Measurements from ENCODE around the gene ACVR1. TPM values are rescaled to one million over a fixed set of nuclear protein-coding genes. Genes with fewer than 3 reads are reported as not detected.

The ACVR1 gene
- total and polyA plus RNA-seq, 2 donors: 3.0 to 8.0 TPM

DNA sequence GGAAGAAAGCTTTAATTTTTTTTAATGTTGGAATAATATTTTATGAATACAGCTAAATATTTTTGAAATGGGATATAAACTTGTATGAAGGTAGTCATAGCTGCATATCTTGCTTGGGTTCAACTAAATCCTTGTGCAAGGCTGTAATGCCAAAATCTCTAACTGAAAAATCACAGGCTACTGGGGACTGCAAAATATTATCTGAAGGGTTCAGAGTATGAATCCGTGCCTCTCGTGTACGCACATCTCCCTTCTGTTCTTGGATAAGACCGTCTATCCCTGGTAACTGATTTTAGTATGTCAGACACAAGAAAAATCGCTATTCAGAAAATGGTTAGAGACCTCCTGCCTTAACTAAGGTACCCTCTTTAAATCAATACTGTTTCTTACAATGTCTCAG, 71.8 kb downstream of the ACVR1 start:
- H3K36me3 ChIP-seq (ENCODE audit: control insufficient read depth in 2 of 2, insufficient read depth in 2 of 2, low read length in 1 of 2): no peaks in the 10 kb centered on the region
- no peak overlapping the region for H3K27ac ChIP-seq (ENCODE audit: low read depth in 1 of 2, low read length in 1 of 2)
- H3K4me1 ChIP-seq (ENCODE audit: control insufficient read depth in 2 of 2, insufficient read depth in 2 of 2, low read length in 2 of 2): no peaks in the 10 kb centered on the region
- H3K27me3 ChIP-seq (ENCODE audit: control insufficient read depth in 2 of 2, insufficient read depth in 1 of 2, low read length in 1 of 2): no peaks in the 10 kb centered on the region
- no peak for DNase-seq (ENCODE audit: low read depth in 6 of 9, low spot score in 9 of 9)
- no peaks in the 10 kb centered on the region for H3K9me3 ChIP-seq (ENCODE audit: control insufficient read depth in 2 of 2, insufficient read depth in 1 of 2, low read length in 1 of 2)
- no peak overlapping the region for H3K4me3 ChIP-seq (ENCODE audit: low read length in 2 of 2)
- 98% methylated on average over 5 of the region's 5 CpGs for WGBS

DNA sequence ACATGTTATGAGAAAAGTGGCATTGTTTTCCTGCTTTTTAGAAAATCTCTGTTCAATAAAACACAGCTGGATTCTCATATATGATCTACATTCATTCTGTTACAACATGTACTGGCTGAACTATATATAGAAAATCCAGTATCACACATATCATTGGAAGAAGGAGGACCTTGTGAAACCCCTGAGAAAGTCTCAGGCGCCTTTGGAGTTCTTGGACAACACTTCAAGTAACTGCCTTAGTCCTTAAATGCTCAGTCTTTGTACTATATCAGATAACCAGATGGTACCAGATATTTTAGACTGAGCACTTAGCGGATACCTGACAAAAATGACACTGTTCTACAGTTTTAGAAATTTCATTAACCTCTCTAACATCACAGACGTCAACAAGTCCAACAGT, 72.2 kb downstream of the ACVR1 start:
- 99% methylated on average over 3 of the region's 3 CpGs for WGBS
- H3K27me3 ChIP-seq (ENCODE audit: control insufficient read depth in 2 of 2, insufficient read depth in 1 of 2, low read length in 1 of 2): no peaks in the 10 kb centered on the region
- H3K9me3 ChIP-seq (ENCODE audit: control insufficient read depth in 2 of 2, insufficient read depth in 1 of 2, low read length in 1 of 2): no peaks in the 10 kb centered on the region
- H3K4me1 ChIP-seq (ENCODE audit: control insufficient read depth in 2 of 2, insufficient read depth in 2 of 2, low read length in 2 of 2): no peaks in the 10 kb centered on the region
- H3K27ac ChIP-seq (ENCODE audit: low read depth in 1 of 2, low read length in 1 of 2): no peak overlapping the region
- no peak overlapping the region for H3K4me3 ChIP-seq (ENCODE audit: low read length in 2 of 2)
- no peak for DNase-seq (ENCODE audit: low read depth in 6 of 9, low spot score in 9 of 9)
- H3K36me3 ChIP-seq (ENCODE audit: control insufficient read depth in 2 of 2, insufficient read depth in 2 of 2, low read length in 1 of 2): no peaks in the 10 kb centered on the region

DNA sequence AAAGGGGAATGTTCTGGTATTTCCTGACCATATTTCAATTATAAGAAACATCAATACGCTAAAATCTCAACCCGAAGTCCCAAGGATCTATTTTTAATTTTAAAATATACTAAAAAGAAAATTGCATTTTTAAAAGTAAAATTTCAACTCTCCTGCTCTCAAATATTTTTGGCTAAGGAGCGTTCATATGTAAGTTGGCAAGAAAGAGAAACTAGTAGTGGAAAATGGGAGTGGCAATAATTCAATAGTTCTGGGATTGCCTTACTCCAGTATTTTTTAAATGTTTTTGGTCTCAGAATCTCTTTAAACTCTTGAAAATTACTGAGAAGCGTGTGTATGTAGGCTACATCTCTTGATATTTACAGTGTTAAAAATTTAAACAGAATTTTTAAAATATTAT, 72.7 kb downstream of the ACVR1 start:
- Histone ChIP-seq H3K4me3 (ENCODE audit: low read length in 2 of 2) (no peak overlapping the region), H3K36me3 (ENCODE audit: control insufficient read depth in 2 of 2, insufficient read depth in 2 of 2, low read length in 1 of 2) (no peaks in the 10 kb centered on the region), H3K27me3 (ENCODE audit: control insufficient read depth in 2 of 2, insufficient read depth in 1 of 2, low read length in 1 of 2) (no peaks in the 10 kb centered on the region), H3K4me1 (ENCODE audit: control insufficient read depth in 2 of 2, insufficient read depth in 2 of 2, low read length in 2 of 2) (no peaks in the 10 kb centered on the region), H3K27ac (ENCODE audit: low read depth in 1 of 2, low read length in 1 of 2) (no peak overlapping the region), H3K9me3 (ENCODE audit: control insufficient read depth in 2 of 2, insufficient read depth in 1 of 2, low read length in 1 of 2) (no peaks in the 10 kb centered on the region)
- 96% methylated on average over 4 of the region's 4 CpGs for WGBS
- no peak for DNase-seq (ENCODE audit: low read depth in 6 of 9, low spot score in 9 of 9)

DNA sequence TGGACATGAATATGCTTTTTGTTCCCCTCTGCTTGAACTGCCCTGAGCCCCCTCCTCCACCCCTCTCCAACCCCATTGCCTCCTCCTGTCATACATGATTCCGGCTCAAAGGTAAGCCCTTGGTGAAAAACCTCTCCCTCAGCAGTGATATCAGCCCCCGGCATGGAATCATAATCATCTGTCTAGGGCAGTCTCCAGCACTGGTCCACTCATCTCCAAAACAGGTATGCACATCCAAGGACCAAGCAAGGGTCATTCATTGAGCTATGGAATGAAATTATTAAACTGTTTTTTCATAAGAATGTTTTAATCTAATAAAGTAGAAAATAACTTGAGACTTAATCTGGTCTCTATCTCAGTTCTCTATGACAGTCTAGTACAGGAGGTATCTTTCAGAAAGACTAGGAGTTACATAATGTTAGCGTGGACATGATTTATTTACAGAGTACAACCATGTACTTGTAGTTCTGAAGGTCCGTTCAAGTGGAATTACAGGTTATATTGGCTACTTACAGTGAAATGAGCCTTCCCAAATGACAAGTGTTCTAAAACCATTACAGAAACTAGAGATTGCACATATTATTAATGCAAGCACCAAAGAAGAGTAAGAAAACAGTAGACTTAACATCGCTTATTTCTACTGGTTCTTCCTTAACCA, 75.2 kb downstream of the ACVR1 start:
- no peaks in the 10 kb centered on the region for H3K27me3 ChIP-seq (ENCODE audit: control insufficient read depth in 2 of 2, insufficient read depth in 1 of 2, low read length in 1 of 2)
- no peaks in the 10 kb centered on the region for H3K36me3 ChIP-seq (ENCODE audit: control insufficient read depth in 2 of 2, insufficient read depth in 2 of 2, low read length in 1 of 2)
- no peaks in the 10 kb centered on the region for H3K4me1 ChIP-seq (ENCODE audit: control insufficient read depth in 2 of 2, insufficient read depth in 2 of 2, low read length in 2 of 2)
- no peak overlapping the region for H3K4me3 ChIP-seq (ENCODE audit: low read length in 2 of 2)
- H3K27ac ChIP-seq (ENCODE audit: low read depth in 1 of 2, low read length in 1 of 2): no peak overlapping the region
- WGBS: 97% methylated on average over 5 of the region's 5 CpGs
- DNase-seq (ENCODE audit: low read depth in 6 of 9, low spot score in 9 of 9): no peak
- no peaks in the 10 kb centered on the region for H3K9me3 ChIP-seq (ENCODE audit: control insufficient read depth in 2 of 2, insufficient read depth in 1 of 2, low read length in 1 of 2)

DNA sequence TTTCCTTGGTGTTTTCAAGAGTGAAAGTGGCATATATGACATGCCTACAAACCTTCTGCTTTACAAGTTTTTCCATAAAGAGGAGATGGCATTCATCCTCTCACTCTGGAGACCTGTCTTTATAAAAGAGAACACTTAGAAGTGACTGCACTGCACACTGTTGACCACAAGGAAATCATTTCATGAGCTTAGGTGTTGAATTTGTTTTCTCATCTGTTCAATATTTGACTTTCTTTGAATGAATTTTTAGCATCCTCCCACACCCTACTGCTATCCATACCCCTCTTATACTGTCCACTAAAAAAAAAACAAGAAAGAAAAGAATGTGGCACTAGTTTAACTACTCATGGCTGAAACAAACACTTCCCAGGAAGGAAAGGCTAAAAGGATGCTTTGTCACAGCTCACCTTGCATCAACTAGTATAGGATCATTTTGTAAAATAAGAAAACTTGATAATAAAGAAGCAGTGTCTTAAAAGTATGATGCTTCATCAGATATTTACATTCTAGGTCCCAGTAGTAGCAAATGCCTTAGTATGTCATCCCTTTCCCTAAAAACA, 83.0 kb downstream of the ACVR1 start:
- H3K27ac ChIP-seq (ENCODE audit: low read depth in 1 of 2, low read length in 1 of 2): no peak overlapping the region
- DNase-seq (ENCODE audit: low read depth in 6 of 9, low spot score in 9 of 9): no peak
- no peaks in the 10 kb centered on the region for H3K9me3 ChIP-seq (ENCODE audit: control insufficient read depth in 2 of 2, insufficient read depth in 1 of 2, low read length in 1 of 2)
- no peaks in the 10 kb centered on the region for H3K36me3 ChIP-seq (ENCODE audit: control insufficient read depth in 2 of 2, insufficient read depth in 2 of 2, low read length in 1 of 2)
- H3K4me1 ChIP-seq (ENCODE audit: control insufficient read depth in 2 of 2, insufficient read depth in 2 of 2, low read length in 2 of 2): peaks cover 0 to 4% of the 10 kb centered on the region in 2 donors
- H3K4me3 ChIP-seq (ENCODE audit: low read length in 2 of 2): no peak overlapping the region
- H3K27me3 ChIP-seq (ENCODE audit: control insufficient read depth in 2 of 2, insufficient read depth in 1 of 2, low read length in 1 of 2): no peaks in the 10 kb centered on the region

DNA sequence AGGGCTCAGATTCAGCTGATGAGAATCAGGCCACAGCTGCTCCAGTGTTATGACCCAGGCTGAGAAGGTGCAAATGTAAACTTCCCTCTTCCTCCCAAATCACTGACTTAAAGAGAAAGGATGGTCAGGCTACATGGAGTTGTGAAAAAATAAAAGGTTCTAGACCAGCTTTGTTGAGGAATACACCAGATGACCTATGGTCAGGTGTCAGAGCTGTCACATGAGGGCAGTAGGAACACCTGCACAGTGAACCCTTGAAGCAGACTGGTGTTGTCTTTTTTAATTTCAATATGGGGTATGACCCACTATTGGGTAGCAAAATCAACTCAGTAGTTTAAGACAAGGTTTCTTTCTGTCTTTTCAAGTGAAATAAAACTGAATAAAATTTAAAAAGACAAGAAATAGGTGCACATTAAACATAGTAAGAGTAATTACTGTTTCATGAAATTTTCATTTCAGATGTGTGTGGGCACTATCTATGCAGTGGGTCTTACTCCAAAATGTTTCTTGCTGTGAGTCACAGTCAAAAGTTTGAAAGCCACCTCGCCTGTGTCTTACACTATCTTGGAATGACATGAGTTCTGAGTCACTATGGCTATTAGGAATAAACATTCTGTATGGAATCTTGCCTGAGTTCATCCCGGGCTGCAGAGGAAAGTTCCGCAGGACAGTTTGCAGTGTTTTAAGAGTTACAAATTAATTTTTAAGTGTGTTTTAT, 83.6 kb downstream of the ACVR1 start:
- Histone ChIP-seq H3K27ac (ENCODE audit: low read depth in 1 of 2, low read length in 1 of 2) (no peak overlapping the region), H3K27me3 (ENCODE audit: control insufficient read depth in 2 of 2, insufficient read depth in 1 of 2, low read length in 1 of 2) (no peaks in the 10 kb centered on the region), H3K4me3 (ENCODE audit: low read length in 2 of 2) (no peak overlapping the region), H3K4me1 (ENCODE audit: control insufficient read depth in 2 of 2, insufficient read depth in 2 of 2, low read length in 2 of 2) (peaks cover 0 to 4% of the 10 kb centered on the region in 2 donors), H3K9me3 (ENCODE audit: control insufficient read depth in 2 of 2, insufficient read depth in 1 of 2, low read length in 1 of 2) (no peaks in the 10 kb centered on the region), H3K36me3 (ENCODE audit: control insufficient read depth in 2 of 2, insufficient read depth in 2 of 2, low read length in 1 of 2) (no peaks in the 10 kb centered on the region)
- WGBS: 96% methylated on average over 3 of the region's 3 CpGs
- DNase-seq (ENCODE audit: low read depth in 6 of 9, low spot score in 9 of 9): no peak

DNA sequence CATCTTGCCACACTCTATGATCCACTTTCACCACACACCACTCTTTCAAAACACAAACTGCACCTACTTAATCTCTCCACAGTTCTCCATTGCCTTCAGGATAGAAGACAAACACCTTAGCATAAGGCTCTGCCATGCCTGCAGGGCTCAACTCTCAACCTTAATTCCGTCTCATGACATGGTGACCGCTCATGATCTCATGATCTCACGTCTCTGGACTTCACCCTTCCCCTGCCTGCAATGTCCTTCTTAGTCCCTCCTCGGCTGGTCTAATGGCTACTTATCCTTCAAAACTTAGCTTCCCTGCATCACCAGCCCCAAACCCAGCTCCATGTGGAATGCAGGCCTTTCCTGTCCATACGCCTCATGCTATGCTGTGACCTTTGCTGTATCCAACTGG, 85.3 kb downstream of the ACVR1 start:
- H3K4me1 ChIP-seq (ENCODE audit: control insufficient read depth in 2 of 2, insufficient read depth in 2 of 2, low read length in 2 of 2): peaks cover 0 to 4% of the 10 kb centered on the region in 2 donors
- no peak for DNase-seq (ENCODE audit: low read depth in 6 of 9, low spot score in 9 of 9)
- H3K4me3 ChIP-seq (ENCODE audit: low read length in 2 of 2): no peak overlapping the region
- 97% methylated on average over 5 of the region's 5 CpGs for WGBS
- H3K36me3 ChIP-seq (ENCODE audit: control insufficient read depth in 2 of 2, insufficient read depth in 2 of 2, low read length in 1 of 2): no peaks in the 10 kb centered on the region
- no peak overlapping the region for H3K27ac ChIP-seq (ENCODE audit: low read depth in 1 of 2, low read length in 1 of 2)
- H3K27me3 ChIP-seq (ENCODE audit: control insufficient read depth in 2 of 2, insufficient read depth in 1 of 2, low read length in 1 of 2): no peaks in the 10 kb centered on the region
- no peaks in the 10 kb centered on the region for H3K9me3 ChIP-seq (ENCODE audit: control insufficient read depth in 2 of 2, insufficient read depth in 1 of 2, low read length in 1 of 2)

DNA sequence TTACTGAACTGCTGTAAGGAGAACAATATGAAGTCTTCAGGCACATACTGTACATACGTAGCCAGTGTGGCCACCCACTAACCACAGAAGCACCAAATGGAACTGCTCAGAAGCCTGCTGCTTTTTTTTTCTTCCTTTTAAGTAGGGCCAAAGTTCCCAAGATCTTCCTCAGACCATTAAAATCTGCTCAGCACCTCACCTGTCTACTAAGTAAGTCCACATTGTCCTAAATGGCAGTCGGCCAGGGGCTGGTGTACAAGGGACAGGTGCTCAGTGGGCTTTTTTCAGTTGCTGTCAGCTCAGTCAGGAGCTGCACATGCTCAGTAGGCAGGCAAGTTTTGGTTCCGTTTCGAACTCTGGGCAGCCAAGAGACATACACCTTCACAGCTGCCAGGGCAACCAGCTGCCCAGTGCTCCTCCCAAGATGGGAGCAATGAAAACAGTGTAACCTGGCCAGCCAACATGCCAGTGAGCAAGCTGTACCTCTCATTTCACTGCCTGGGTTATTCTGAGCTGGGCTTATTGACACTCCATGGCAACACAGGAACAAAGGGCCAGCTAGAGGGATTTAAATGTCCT, 86.1 kb downstream of the ACVR1 start:
- no peaks in the 10 kb centered on the region for H3K27me3 ChIP-seq (ENCODE audit: control insufficient read depth in 2 of 2, insufficient read depth in 1 of 2, low read length in 1 of 2)
- no peaks in the 10 kb centered on the region for H3K36me3 ChIP-seq (ENCODE audit: control insufficient read depth in 2 of 2, insufficient read depth in 2 of 2, low read length in 1 of 2)
- peaks cover 0 to 4% of the 10 kb centered on the region in 2 donors for H3K4me1 ChIP-seq (ENCODE audit: control insufficient read depth in 2 of 2, insufficient read depth in 2 of 2, low read length in 2 of 2)
- DNase-seq (ENCODE audit: low read depth in 6 of 9, low spot score in 9 of 9): peak in 1 of 9 donors; percentile 21
- H3K9me3 ChIP-seq (ENCODE audit: control insufficient read depth in 2 of 2, insufficient read depth in 1 of 2, low read length in 1 of 2): no peaks in the 10 kb centered on the region
- WGBS: 73% methylated on average over 4 of the region's 4 CpGs
- H3K27ac ChIP-seq (ENCODE audit: low read depth in 1 of 2, low read length in 1 of 2): no peak overlapping the region
- H3K4me3 ChIP-seq (ENCODE audit: low read length in 2 of 2): no peak overlapping the region

DNA sequence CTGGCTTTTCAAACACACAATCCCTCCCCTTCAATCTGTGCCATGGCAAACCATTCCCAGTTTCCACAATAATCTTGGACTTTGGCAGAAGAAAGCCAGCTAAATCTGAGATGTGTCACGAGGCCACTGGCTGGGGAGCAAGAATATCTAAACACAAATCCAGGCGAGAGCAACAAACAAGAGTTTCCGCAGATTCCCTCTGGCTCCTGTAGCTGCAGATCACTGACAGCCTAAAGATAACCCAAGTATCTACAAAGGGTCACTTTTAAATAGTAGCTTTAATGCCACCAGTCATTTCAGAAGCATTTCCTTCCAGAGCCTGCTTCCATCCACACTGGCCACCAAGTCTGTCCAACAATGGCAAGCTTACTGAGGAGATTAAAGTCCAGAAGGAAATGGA, 86.9 kb downstream of the ACVR1 start:
- no peak for DNase-seq (ENCODE audit: low read depth in 6 of 9, low spot score in 9 of 9)
- Histone ChIP-seq H3K4me1 (ENCODE audit: control insufficient read depth in 2 of 2, insufficient read depth in 2 of 2, low read length in 2 of 2) (peaks cover 0 to 4% of the 10 kb centered on the region in 2 donors), H3K27me3 (ENCODE audit: control insufficient read depth in 2 of 2, insufficient read depth in 1 of 2, low read length in 1 of 2) (no peaks in the 10 kb centered on the region), H3K27ac (ENCODE audit: low read depth in 1 of 2, low read length in 1 of 2) (no peak overlapping the region), H3K9me3 (ENCODE audit: control insufficient read depth in 2 of 2, insufficient read depth in 1 of 2, low read length in 1 of 2) (no peaks in the 10 kb centered on the region), H3K36me3 (ENCODE audit: control insufficient read depth in 2 of 2, insufficient read depth in 2 of 2, low read length in 1 of 2) (no peaks in the 10 kb centered on the region), H3K4me3 (ENCODE audit: low read length in 2 of 2) (no peak overlapping the region)
- 94% methylated on average over 3 of the region's 3 CpGs for WGBS
